SU-DHL-6 (cell line): ENCODE data around the gene DPP6.

Experiments used
- CTCF ChIP-seq: fragments of 200-600 bp; sonication (generic); IDR thresholded peaks from one replicate; pipeline ENCODE4 v1.5.1; 2017; ENCODE audit warnings: antibody characterized with exemption, mild to moderate bottlenecking, low read length, moderate library complexity; ENCODE audit not compliant: insufficient read depth, poor library complexity, severe bottlenecking
- EZH2phosphoT487 ChIP-seq: fragments of 200-600 bp; sonication (generic), shearing (Covaris generic); conservative IDR thresholded peaks from 2 replicates; pipeline ENCODE4 v1.6.1; 2018; ENCODE audit warnings: mild to moderate bottlenecking, antibody characterized with exemption, low read length, moderate library complexity, mixed read lengths

GRCh38 chr7:154412105-154412504 is 359.9 kb downstream of the DPP6 start:
- TF ChIP-seq CTCF (no peak), EZH2phosphoT487 (no peak)
